GM19238 (cell line): ENCODE measurements around the gene RASAL2.
"Not testable (repeated sequence)": the region's sequence is repeated elsewhere in the genome, so short reads cannot be mapped to it uniquely, and the experiment has no call there.

Experiments used
- DNase-seq: peaks from one replicate; pipeline ENCODE4 v3.0.0; 2011; ENCODE audit warnings: low spot score; ENCODE audit not compliant: insufficient read length

RASAL2 gene

DNA sequence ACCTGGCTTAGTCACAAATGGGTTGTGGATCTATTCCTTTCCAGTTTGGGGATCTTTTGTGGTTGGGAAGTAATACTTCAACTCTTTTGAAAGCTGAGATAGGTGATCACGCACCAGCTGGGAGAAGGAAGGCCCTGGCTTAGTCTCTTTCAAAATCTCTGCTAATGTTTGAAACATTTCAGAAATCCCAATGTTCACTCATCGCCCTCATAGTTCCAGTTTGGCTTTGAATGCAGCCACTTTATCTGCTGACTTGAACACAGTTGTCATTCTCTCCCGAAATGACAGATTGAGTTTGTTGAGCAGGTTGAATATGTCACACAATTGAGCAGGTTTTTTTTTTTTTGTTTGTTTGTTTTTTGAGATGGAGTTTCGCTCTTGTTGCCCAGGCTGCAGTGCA, 24.6 kb downstream of the RASAL2 start:
- DNase-seq: no peak

DNA sequence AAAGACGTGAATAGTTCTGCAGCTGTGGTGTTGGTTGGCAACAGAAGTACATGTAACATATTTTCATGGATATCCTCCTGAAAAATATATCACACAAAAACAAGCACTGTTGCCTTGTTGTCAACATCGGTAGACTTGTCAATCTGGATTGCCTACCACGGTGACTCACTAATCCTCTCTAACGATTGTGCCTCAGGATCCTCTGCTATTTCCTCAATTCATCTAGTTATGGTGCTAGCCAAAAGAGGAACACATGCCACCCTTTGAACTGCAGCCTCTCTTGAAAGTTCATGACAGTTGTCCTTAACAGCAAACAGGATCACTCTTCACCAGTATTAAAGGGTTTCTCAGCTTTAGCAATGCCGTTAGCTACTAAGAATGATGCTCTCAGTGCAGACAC, 25.7 kb downstream of the RASAL2 start:
- DNase-seq: no peak

DNA sequence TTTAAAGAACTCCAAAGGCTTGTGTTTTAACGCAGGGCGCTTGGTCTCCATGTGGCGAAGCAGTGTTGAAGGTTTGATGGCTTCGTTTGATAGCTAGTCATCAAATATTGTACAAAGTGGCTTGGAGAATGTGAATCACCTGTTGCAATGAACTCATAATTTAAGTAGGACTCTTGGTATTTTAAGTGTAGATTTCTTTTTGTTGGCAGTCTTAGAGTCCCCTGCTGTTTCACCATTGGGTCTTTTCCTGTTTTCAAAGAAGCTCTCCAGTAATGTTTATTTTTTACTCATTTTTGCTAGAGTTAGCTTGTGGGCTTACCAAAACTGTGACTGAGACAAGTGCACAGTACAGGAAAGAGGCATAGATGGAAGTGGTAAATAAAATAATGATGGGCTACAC, 26.2 kb downstream of the RASAL2 start:
- DNase-seq: no peak

DNA sequence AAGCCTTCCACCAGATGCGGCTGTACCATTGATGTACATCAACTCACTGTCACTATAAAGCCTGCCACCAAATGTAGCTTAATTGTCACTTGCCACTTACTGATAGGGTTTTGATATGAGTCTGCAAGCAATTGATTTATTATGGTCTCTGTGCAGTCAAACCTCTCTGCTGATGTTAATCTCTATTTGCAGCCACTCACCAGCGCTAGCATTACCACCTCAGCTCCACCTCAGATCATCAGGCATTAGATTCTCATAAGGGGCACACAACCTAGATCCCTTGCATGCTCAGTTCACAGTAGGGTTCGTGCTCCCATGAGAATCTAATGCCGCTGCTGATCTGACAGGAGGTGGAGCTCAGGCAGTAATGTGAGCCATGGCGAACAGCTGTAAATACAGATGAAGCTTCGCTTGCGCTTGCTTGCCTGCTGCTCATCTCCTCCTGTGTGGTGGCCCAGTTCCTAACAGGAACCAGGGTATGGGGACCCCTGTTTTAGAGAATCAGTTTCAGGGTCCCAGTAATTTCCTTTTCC, 26.7 kb downstream of the RASAL2 start:
- not testable (repeated sequence) for DNase-seq

DNA sequence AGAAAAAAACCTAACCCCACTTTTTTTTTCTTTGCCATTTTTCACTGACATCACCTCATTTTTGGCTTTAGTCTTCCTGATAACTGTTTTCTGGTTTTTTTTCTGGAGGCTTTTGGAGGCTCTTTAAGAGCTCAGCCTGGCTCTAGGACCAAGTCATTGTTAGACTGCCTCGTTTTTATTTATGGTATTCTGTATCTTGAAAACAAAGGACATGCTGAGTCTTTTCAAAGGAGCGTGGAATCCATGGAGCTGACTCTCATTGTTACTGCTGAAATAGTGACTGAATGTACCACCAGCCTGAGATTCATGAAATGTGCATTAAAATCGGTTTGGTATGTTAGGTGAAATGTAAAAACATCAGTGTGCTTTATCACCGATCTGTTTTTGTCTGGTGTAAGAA, 28.0 kb downstream of the RASAL2 start:
- no peak for DNase-seq

- no peak for DNase-seq
Measured at GRCh38 chr1:178122283-178122682, 28.4 kb downstream of the RASAL2 start.

GRCh38 chr1:178124115-178124514, 30.2 kb downstream of the RASAL2 start:
- no peak for DNase-seq

DNA sequence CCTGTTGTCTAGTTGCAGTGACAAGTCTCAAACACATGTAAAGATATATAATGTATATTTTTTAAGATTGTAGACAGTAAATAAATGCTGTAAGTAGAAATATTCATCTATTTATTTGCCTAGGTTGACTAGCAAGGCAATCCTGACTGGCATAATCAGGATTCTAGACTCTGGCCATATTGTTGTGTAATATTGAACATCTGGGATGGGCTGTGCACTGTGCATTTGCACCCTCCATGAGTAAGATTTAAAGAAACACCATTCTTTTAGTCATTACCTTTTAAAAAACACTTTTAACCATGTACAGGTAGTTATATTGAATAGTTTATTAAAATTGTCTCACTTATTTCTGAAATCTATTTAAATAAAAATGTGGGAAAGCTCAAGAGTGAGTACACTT, 32.4 kb downstream of the RASAL2 start:
- no peak for DNase-seq

GRCh38 chr1:178126741-178127185, 32.9 kb downstream of the RASAL2 start:
- no peak for DNase-seq

DNA sequence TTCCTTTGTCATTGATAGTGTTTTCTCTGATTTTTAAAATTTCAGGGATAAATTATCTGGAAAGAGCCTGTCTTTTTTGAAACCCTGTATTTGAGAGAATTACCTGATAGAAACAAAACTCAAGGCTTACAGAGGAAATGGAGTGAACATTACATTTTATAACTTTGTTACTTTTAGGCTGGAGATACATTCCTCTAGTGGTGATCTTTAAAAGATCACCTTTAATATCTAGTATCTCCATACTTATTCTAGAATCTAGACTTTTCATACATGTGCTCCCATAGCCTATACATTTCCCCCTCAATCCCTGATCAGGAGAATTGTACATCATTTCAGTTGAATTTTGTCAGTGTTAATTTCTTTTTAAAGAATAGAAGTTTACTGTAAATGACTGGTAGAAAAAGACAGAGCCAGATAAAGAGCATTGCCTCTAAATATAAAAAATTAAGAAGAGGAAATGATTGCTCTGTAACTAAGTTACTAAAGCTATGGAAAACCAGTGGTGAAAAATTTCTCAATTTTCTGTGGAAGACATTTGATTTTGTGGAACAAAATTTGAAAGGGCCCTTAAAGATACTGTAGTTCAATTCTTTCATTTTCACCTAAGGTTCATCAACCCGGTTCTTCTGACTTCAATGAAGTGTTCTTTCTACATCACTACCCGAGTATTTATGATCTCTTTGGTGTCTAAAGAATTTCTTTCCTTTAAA, 33.7 kb downstream of the RASAL2 start:
- DNase-seq: no peak

- no peak for DNase-seq
Measured at GRCh38 chr1:178133239-178133989, 39.5 kb downstream of the RASAL2 start.

DNA sequence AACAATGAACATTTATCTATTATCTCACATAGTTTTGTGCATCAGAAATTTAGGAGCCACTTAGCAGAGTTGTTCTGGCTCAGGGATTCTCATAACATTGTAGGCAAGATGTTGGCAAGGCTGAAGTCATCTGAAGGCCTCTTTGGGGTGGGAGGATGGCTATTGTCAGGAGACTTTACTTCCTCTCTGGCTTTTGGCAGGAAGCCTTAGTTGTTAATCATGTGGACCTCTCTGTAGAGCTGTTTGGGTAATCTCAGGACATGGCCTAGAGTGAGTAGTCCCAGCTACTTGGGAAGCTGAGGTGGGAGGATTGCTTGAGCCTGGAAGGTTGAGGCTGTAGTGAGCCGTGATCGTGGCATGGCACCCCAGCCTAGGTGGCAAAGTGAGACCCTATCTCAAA, 40.2 kb downstream of the RASAL2 start:
- no peak for DNase-seq

GRCh38 chr1:178137238-178137637, 43.3 kb downstream of the RASAL2 start:
- DNase-seq: no peak

- DNase-seq: no peak
Measured at GRCh38 chr1:178142806-178143205, 48.9 kb downstream of the RASAL2 start.

DNA sequence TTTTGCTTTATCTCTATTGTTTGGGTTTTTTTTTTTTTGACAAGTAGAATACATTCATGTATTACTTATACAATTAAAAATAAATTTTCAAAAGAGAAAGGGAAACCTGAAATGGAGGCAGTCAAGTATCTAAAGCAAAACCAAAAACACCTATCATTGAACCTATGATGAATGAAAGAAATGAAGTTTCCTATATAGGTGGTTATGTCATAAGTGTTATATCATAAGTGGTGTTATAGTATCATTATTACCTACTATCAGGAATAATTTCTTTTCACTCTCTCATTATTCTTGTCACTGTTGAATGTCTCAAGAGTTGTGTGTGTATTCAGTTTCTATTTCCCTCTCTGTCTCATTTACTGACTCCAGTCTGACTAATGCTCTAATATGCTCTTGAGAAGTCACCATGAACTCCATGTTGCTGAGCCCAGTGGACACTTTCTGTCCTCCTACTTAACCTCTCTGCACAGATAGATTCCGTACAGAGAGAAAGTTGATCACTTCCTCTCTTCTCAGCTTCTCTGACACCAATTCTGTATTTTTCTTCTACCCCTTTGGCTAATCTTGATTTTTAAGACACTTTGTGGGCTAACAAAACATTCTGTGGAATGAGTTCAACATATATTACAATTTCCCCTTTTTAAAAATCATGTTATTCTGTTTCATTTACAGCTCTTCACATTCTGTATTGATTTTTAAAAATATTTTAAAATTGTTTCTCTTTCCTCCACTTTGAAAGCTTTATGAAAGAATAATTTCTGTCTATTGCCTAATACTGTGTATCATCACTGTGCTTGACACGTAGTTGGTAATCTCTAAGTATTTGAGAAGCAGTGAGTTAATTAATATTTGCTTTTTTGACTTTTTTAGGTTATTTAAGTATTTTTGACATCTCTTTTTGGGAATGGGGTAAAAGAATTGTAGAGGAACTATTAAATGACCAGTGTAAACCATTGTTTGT, 50.1 kb downstream of the RASAL2 start:
- DNase-seq: no peak

- DNase-seq: no peak
Measured at GRCh38 chr1:178145605-178146004, 51.7 kb downstream of the RASAL2 start.

DNA sequence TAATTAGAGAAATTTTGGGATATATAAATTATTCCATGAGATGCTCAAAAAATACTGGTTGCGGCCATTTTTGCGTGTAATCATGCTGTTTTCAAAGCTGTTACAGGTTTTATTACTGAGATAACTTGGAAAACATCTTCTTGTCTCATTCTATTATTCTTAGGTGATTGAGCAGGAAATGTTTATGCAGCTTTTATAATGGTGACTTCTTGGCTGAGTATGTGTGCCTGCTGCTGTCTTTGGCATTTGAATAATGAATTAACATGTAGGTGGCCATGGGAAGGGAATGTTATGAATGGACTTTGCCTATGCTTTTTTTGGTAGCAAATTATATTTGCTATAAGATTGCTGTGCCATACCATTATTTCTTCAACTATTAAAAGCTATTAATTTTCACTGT, 52.5 kb downstream of the RASAL2 start:
- no peak for DNase-seq

- DNase-seq: no peak
Measured at GRCh38 chr1:178150610-178151009, 56.7 kb downstream of the RASAL2 start.

- no peak for DNase-seq
Measured at GRCh38 chr1:178151831-178152230, 57.9 kb downstream of the RASAL2 start.

DNA sequence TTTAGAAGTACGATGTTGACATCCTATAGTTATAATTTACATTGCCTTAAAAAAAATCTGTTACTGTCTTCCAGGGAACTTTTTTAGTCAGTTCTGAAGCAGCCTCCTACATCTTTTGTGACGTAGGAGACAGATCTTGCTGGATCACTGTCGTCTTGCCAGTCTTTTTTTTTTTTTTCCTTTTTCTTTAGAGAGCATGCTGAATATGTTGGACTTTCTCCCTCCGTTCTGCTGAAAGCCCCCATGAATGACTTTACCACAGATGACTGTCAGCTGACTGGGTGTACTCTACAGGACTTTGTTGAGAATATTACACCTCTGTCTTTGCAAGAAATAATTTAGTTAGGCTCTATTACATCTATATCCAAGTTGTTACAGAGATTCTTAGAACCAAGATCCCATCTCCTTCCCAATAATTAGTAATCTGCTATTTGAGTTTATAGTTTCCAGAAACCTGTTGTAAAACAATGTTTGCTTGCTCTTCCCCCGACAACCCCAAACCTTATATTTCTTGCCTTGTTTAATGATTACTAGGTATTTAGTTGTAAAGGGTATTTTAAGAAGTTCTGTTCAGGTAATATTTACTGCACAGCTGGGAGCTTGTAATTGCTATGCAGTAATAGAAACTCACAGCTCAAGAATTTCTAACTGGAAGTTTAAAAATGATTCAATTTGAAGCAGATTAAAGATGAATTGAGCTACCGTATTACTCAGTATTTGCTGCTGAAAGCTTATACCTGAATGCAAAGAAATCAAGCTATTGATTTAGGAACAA, 61.8 kb downstream of the RASAL2 start:
- DNase-seq: no peak
